DND-41 (cell line): ENCODE measurements around the gene PAFAH2.

Experiments
- ATAC-seq: fragments of 200-7000 bp; cut with Tn5 transposase; 3 replicates; pipeline ENCODE4 v1.9.1; 2021; ENCODE audit warnings: low read depth; ENCODE audit not compliant: insufficient read depth
- DNase-seq: peaks from one replicate; pipeline ENCODE4 v3.0.0-alpha.2; 2020
- H2AFZ ChIP-seq: 2 replicates; pipeline ENCODE4 v1.6.0; 2012; ENCODE audit warnings: low read depth, low read length
- H3K27ac ChIP-seq: 2 replicates; pipeline ENCODE4 v1.5.1; 2012; ENCODE audit warnings: low read length, inconsistent platforms
- H3K27me3 ChIP-seq: fragments of 200-600 bp; sonication (generic); 2 replicates; pipeline ENCODE4 v1.6.0; 2012; ENCODE audit warnings: low read length, mild to moderate bottlenecking, inconsistent platforms; ENCODE audit not compliant: insufficient read depth, poor library complexity
- H3K36me3 ChIP-seq: 2 replicates; pipeline ENCODE4 v1.5.1; 2012; ENCODE audit warnings: low read length, inconsistent platforms; ENCODE audit not compliant: insufficient read depth
- H3K4me1 ChIP-seq: 2 replicates; pipeline ENCODE4 v1.5.1; 2012; ENCODE audit warnings: mild to moderate bottlenecking, low read length; ENCODE audit not compliant: insufficient read depth
- H3K4me2 ChIP-seq: 2 replicates; pipeline ENCODE4 v1.6.0; 2012; ENCODE audit warnings: mild to moderate bottlenecking, moderate library complexity, low read length, inconsistent platforms; ENCODE audit not compliant: insufficient read depth
- H3K4me3 ChIP-seq, 2 experiments: fragments of 200-600 bp in 1 of 2; shearing (Covaris generic) in 1 of 2; 2 replicates each; pipeline ENCODE4 v1.5.1; 2012 to 2016; ENCODE audit warnings: inconsistent platforms in 2 of 2, low read length in 2 of 2, mild to moderate bottlenecking in 2 of 2, low read depth in 1 of 2, moderate library complexity in 1 of 2
- H3K79me2 ChIP-seq: 2 replicates; pipeline ENCODE4 v1.6.0; 2012; ENCODE audit warnings: low read length, inconsistent platforms; ENCODE audit not compliant: insufficient read depth
- H3K9ac ChIP-seq: 2 replicates; pipeline ENCODE4 v1.6.0; 2012; ENCODE audit warnings: low read depth, mild to moderate bottlenecking, inconsistent platforms, low read length, moderate library complexity
- H3K9me3 ChIP-seq: 2 replicates; pipeline ENCODE4 v1.5.1; 2012; ENCODE audit warnings: low read length, moderate library complexity, mild to moderate bottlenecking, inconsistent platforms; ENCODE audit not compliant: insufficient read depth, severe bottlenecking
- H4K20me1 ChIP-seq: 2 replicates; pipeline ENCODE4 v1.6.0; 2012; ENCODE audit warnings: low read length; ENCODE audit not compliant: insufficient read depth
- CTCF ChIP-seq: IDR thresholded peaks from 2 replicates; pipeline ENCODE4 v1.5.1; 2012; ENCODE audit warnings: borderline replicate concordance, low read length, moderate library complexity, mild to moderate bottlenecking; ENCODE audit not compliant: poor library complexity, severe bottlenecking; ENCODE audit errors: extremely low read depth
- EZH2 ChIP-seq: IDR thresholded peaks from 3 replicates; pipeline ENCODE4 v1.6.1; 2012; ENCODE audit warnings: borderline replicate concordance, low read depth, mild to moderate bottlenecking, moderate library complexity, low read length, inconsistent platforms; ENCODE audit not compliant: severe bottlenecking

The PAFAH2 gene

GRCh38 chr1:25911162-25911561 lies 86.7 kb downstream of the PAFAH2 start:
- H3K4me3 ChIP-seq: no peak overlapping the region
- H3K27me3 ChIP-seq: no peaks in the 10 kb centered on the region
- H2AFZ ChIP-seq: no peak overlapping the region
- H3K79me2 ChIP-seq: peaks cover under 1% of the 10 kb centered on the region; the same call in 1 of the 2 replicates
- H4K20me1 ChIP-seq: no peaks in the 10 kb centered on the region
- H3K36me3 ChIP-seq: no peaks in the 10 kb centered on the region
- no peaks in the 10 kb centered on the region for H3K9me3 ChIP-seq
- ATAC-seq (no peak), DNase-seq (no peak)
- no peak overlapping the region for H3K9ac ChIP-seq
- H3K27ac ChIP-seq: no peak overlapping the region
- TF ChIP-seq EZH2 (no peak), CTCF (no peak)
- H3K4me1 ChIP-seq: peaks cover 8% of the 10 kb centered on the region
- no peak overlapping the region for H3K4me2 ChIP-seq
